Measurements from ENCODE around the gene DCHS1.
A peak's percentile ranks its signal among the peaks of the same experiment; 100 is the strongest.

The DCHS1 gene

DNA sequence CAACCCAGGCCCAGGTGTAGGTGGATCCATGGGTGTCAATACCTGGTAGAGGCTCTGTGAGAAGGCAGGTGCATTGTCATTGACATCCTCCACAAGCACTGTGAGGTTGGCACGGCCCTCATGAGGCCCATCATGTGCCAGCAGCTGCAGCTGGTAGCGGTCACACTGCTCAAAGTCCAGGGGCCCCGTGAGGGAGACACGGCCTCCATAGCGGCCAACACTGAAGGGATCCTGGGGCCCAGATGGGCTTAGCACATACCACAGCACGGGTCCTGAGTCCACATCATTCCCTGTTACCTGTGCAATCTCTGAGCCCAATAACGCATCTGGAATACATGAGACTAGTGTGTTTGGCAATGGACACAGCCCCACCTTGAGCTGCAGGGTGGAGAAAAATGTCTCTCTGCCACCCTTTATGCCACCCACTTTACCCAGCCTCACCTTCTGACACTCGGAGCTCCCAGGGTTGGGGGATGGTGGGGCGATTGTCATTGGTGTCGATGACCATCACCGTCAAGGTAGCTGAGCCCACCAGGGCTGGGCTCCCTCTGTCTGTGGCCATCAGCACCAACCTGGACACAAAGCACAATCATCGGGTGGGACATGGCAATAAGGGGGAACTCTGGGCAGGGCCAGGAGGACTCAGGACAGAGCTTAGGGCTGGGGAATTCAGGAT, 30.3 kb downstream of the DCHS1 start:
- DNase-seq: no peak

DNA sequence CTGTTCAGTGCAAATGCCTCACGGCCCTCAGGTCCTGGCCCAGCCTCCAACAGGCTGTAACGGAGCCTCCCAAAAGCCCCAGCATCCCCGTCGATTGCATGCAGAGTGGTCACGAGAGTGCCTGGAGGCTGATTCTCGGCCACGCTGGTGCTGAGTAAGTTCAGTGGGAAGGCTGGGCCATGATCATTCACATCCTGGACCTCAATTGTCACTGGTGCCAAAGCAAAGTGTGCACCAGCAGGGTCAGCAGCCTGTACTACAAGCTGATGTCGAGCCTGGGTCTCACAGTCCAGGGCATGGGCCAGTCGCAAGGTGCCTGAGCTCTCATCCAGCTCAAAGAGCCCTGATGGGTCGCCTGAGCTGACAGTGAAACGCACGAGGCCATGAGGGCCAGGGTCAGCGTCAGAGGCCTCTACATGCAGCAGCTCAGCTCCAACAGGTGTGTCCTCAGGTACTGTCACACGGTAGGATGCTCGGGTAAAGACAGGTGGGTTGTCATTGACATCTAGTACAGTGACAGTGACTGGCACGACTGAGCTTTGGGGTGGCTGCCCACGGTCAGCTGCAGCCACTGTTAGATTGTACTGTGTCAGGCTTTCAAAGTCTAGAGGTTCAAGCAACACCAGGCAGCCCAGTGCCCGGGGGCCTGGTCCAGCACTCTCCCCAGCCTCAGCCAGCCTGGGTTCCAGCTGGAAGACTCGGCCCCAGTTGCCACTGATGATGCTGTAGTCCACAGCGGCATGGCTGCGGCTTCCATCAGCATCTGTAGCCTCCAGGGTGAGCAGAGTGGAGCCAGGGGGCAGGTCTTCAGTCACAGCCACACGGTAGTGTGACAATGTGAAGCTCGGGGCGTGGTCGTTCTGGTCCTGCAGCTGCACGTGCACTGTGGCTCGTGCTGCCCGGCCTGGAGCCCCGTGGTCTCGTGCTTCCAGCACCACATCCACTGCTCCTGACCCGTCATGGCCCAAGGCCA, 31.9 kb downstream of the DCHS1 start:
- DNase-seq: no peak

DNA sequence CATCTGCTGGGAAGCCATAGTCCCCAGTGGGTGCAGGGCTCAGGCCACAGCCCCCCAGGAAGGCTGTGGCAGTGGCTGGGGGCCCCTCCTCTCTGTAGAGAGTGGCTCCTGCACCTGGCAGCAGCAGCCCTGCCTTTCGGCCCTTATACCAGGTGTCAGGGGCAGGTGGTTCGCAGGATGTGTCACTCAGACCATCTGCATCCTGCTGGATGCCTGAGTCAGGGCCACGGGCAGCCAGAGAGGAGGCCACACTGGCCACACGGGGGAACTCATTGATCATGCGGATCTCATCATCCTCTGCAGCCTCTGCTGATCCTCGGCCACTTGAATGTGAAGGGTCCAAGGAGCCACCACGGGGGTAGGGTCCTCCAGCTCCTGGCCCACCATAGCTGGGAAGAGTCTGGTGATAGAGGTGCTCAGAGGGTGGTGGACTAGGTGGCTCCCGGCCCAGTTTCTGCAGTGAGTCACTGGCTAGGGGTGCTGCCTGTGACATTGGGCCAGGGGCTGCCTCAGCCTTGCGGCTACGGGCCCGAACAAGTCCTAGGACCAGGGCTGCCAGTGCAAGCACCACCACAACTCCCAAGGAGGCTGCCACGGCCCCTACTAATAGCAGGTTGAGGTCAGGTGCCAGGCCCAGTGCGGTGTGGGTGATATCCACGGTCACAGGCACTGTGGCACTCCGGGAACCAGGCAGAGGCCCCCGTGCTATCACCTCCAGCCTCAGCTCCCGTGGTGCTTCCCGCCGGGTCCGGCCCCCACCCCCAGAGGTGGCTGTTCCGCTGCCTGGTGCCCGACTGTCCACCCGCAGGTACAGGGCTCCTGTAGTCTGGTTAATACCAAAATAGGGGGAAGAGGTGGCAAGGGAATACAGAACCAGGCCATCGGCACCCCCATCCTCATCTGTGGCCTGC, 33.1 kb downstream of the DCHS1 start:
- DNase-seq: no peak

DNA sequence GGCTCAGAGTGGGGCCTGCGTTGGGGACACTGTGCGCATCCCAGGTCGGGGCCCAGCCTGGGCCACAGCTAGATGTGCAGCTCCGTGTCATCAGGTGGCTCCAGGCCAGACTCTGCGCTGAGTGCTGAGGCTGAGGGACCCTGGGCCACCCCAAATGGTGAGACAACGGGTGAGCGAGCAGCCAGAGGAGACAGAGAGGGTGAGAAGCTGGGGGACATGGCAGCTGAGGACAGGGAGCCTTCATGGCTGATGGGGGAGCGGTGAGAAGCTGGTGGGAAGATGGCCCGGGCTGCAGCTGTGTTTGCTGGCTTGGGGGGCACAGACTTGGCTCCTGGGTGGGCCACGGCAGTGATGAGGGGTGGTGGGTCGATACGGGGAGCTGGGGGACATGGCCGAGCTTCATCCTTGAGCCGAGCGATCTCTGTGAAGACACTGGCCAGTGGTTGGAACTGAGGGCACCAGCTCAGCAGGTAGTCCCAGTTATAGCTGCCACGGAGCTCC, 33.8 kb downstream of the DCHS1 start:
- DNase-seq: no peak

DNA sequence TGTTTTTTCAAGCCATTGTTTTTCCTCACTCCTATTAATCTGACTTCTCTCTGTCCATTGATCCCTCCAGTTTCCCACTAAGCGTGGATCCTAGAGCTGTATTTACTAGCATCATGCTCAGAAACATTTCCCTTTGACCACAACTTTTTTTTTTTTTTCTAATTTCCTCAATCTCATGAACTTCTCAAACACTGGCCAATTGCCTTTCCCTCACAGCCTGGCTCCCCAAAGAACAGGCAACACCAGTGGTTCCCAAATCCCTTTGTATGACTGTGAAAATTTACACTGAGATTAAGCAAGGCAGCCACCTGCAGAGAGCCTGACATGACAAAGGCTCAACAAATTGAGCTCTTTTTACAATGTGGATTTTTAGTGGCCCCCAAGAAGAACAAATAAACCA, 35.0 kb downstream of the DCHS1 start:
- no peak for DNase-seq

DNA sequence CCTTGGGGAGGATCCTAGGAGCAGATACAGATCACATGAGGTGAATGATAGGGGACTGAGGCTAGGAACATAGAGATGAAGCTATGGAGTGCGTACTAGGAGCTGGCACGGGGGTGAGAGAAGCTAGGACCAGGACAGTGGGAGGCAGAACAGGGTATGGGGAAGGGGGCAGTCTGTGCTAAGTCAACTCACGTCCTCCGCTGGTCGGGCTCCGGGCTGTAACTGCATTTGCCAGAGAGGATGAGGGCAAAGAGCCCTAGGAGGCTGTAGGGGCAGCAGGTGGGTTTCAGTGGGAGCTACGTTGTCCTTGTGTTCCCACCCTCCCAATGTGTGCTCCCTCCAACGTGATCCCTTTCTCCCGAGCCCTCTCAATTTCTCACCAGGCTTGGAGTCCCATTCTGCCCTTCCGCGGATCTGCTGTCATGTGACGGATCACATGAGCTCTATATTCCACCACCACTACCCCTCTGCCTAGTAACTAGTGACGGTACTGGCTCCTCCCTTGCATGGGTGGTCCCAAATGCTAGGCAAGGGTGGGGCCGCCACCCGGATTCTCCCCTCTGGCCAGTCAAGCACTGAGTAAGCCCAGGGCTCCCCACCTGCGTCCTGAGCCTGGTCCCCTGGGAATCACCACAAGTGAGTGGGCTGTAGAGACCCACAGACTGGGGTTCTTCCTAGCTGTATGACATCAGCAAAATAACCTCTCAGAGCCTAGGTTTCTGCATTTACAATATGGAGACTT, 36.4 kb downstream of the DCHS1 start, which contains the start of gene TPP1:
Gene TPP1 (minus strand): TSS at position 419 of the 742 bp plus-strand sequence. CDS start 22 bp downstream, at position 397.
- DNase-seq: peak; percentile 92

DNA sequence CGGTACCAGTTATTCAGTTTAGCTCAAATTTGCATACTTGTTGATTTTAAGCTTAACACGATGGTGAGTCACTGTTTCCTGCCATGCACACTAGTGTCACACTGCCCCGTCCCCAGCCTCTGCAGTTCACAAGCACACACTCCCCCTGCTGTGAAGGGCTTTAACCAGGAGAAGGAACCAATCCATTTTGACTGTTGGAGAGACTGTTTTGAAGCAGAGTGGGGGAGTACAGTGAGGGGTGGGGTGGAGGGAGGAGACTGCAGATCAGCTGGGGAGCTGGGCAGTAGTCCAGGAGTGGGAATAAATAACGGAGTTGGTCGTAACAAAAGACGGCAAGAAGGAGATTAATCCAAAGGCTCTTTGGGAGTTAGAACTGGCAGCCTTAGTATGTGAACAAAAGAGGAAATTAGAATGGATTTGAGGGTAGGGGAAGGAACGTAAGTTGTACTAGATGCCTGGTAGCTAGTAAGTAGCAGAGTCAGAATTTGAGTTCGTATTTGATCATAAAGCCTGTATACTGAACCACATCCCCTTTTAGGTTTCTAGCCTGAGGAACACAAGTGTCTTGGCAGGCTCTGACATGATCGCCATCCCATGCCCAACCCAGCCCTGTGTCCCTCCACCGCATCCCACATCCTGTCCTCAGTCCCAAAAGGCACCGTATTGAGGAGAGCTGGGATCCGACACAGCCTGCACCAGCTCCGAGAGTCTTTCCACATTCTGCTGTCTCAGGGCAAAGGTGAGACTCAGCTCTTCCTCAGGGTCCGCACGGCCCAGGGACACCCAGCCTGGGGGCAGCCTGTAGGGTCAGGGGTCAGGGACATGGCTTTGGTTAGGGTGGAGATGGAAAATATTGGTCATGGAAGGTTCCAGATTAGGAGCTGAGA, 37.2 kb downstream of the DCHS1 start:
- DNase-seq: no peak

DNA sequence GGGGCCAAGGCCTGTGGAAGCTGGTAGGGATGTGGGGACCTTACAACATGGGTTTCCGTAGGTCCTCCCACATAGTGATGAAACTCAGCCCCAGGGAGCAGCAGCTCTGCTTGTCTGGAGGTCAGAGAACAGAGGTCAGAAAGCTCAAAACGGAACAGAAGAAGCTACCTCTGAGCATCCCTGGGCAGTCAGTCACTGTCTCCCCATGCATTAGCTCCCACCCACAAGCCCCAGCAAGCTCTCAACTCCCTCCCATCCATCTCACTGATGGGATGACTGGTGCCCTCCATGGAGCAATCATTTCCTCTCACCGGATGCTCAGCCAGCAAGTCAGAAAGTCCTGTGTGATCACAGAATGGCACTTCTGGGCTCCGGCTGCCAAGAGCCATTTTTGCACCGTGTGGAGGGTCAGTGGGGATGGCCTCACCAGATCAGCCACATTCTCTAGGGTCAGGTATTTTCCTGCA, 38.3 kb downstream of the DCHS1 start:
- DNase-seq: no peak

DNA sequence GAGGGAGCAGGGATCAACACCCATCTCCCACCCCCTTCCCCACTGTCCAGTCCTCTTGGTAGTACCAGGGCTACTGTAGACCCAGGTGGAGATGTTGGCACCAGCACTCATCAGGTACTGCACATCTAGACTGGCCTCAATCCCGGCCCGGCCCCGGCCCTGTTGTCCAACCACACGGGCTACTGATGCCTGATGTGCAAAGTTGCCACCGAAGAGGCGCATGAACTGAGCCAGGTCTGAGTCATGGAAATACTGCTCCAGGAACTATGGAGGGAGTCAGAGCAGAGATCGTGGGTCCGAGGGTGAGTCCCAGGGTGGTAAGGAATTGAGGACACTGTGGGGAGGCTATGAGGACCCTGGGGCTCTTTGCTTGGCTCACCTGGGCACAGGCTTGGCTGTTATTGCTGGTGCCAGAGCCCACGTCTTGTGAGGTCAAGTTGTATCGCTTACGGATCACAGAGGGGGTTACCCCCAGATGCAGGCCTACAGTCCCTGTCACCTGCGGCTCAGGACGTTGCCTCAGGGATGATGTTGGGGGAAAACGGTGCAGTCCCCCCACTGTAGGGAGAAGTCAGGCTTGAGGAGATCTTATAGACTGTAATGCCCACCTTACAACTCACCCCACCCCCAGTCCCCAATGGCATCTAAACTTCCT, 38.9 kb downstream of the DCHS1 start:
- no peak for DNase-seq

DNA sequence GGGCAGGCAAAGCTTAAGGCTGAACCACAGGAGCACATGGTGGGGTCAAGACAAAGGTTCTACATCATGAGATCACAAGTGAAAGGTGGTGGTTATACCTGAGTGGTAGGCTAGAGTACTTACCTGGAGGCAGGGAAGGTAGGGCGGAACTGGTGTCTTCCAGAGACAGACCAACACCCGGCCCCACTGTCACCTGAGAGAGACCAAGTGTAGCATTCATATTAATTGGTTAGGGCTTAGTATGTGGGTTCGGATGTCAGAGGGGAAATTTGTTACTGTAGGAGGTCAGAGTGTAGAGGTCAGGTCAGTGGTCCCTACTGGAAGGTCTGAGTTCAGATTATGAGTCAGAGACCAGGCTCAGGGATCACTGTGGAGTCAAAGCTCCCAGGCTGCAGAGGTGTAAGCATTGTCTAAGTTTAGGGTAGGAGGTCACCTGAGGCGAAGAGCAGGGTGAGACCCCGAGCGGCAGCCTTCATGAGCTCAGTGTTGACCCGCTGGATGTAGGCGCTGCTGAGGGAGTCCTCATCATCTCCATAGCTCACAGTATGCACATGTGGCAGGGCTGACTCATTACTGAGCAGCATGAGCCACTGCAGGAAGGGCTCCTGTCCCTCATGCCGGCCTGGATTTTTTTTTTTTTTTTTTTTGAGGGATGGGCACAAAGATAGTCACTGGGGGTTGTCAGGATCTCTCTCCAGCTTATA, 39.6 kb downstream of the DCHS1 start:
- no peak for DNase-seq

DNA sequence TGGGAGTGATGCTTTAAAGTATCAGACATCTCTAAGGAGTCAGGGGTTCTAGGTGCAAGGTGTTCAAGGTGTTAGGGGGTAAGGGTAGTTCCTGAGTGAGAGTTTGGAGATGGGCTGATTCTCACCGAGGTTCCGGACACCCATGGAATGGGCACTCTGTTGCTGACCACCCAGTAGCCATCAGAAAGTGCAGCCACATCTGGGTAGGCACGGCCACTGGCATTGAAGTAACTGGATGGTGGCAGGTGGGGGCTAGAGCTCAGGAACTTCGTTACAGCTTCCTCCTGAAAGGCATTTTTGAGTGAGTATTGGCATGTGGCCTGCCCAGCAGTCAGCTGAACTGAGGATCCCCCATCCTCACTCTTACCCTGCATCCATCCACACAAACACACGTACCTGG, 40.6 kb downstream of the DCHS1 start:
- no peak for DNase-seq

DNA sequence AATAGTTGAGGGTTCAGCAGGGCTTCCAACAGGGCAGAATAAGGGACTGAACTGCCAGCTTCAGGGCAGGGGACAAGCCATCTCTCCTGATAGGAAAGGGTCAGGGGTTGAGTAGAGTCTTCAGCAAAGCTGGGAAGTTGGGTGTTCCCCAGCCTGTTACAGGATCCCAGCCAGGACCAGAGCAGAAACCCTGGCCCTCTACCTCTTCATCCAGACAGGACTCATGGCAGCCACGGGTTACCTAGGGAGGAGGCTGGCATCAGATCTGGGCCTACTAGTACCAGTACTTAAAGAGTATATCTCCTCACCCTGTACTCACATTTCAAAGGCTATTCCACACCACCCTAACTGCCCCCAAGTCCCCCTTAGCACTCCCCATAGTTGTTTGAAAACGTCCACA, 41.2 kb downstream of the DCHS1 start:
- no peak for DNase-seq

DNA sequence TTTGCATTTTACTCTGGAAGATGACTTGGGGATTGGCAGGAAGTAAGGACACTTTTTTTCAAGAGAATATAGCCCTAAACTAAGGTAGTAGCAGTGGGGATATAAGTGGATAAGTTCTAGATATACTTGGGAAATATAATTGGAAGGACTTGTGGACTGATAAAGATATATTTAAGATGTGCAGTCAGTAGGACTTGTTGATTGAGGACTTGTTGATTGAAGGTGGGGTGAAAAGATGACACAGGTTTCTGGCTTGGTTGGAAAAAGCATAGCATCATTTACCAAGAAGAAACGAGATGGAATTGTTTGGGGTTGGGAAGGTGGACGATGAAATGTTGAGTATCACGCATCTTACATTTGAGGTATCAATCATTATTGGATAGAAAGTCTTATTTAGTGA, 42.1 kb downstream of the DCHS1 start:
- no peak for DNase-seq

DNA sequence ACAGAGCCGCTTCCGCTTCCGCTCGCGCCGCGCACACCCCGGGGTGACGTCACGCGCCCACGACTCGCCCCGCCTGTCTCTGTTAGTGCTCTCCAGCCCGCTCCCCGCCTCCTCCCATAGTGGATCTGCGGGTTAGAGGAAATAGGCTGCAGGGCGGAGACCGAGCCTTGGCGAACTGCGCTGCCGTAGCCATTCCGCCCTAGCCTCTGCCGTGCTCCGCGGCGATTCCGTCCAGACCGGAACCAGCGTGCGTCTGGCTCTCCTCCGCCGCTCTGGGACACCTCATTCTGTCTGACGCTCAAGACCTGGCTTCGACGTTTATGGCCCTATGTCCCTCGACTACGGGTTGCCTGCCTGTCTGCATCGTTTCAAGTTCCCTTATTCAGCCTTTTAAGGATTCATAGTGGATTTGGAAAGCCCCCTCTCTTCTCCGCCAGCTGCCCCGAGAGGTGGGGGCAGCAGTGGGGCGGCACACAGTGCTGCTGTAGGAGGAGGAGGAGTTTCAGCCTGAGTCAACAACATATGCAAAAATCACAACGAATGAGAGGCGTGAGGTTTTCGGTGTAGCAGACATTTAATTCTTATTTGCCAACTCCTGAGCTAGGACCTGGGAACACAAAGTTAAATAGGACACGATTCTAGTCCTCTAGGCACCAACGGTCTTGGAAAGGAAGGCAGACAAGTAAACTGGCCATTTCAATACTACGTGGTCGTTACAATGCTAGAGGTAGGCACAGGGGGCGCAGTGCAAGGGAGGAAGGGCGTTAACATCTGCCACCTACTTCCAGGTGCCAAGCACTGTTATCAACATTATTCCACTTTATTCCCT, 43.2 kb downstream of the DCHS1 start, which contains the start of gene TAF10:
Gene TAF10 (minus strand): TSS at position 4 of the 829 bp plus-strand sequence. CDS start 27 bp downstream, outside the sequence.
- DNase-seq: peak; percentile 93

DNA sequence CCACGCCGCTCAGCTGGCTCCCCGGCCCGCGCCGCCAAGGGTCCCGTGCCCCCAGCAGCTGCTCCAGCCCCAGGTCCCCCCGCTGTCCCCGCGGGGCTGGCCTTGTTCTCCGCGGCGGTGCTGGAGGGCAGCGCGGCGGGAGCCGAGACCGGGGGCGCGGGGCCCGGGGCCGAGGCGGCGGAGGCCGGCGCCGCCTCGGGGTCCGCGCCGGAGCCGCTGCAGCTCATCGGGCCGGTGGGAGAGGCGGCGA, 43.7 kb downstream of the DCHS1 start:
- DNase-seq: no peak

DNA sequence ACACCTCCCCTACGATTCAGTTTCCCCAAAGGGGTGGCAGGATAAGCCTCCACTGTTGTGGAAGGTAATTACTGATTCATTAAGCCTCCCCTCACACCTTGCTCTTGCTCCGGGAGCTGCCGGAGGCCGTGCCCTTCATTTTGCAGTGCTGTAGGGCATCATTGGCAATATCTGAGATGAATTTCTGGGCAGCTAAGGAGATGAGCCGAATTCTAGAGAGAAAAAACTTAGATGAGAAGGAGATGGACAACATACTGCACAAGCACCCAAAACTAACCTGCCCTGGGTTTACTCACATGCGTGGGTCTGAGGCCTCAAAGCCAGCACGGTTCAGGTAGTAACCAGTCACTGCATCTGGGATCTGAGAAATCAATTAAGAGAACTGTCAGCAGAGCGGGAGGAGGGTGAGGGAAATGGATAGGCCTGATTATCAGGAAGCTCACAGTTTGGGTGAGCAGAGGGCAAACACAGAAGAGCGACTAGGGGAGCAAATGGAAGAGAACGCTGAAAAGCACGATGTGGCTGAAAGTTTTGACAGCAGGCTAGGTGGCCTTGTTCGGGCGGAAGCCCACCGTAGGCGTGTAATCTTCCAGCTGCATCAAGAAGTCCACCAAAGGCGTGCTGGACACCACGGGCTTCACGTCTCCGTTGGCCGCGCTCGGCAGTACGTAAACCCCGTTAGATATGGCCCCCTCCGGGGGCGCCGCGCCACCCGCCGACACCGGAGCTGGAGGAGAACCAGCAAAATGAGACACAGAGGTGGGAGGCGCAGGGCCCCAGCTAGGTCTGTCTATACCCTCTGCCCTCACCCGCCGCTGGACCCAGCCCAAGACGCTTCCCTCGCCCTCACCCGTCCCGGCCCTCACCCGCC, 44.3 kb downstream of the DCHS1 start:
- no peak for DNase-seq

DNA sequence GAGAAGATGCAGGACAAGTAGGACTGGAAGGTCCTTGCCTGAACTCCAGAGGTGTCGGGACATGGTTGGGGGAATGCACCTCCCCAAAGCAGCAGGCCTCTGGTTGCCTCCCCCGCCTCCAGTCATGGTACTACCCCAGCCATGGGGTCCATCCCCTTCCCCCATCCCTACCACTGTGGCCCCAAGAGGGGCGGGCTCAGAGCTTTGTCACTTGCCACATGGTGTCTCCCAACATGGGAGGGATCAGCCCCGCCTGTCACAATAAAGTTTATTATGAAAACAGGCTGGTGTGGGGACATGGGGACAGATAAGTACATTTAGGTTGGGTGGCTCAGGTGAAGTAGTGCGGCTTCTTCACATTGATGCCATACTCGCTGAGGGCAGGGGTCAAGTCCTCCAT, 45.0 kb downstream of the DCHS1 start:
- DNase-seq: no peak

DNA sequence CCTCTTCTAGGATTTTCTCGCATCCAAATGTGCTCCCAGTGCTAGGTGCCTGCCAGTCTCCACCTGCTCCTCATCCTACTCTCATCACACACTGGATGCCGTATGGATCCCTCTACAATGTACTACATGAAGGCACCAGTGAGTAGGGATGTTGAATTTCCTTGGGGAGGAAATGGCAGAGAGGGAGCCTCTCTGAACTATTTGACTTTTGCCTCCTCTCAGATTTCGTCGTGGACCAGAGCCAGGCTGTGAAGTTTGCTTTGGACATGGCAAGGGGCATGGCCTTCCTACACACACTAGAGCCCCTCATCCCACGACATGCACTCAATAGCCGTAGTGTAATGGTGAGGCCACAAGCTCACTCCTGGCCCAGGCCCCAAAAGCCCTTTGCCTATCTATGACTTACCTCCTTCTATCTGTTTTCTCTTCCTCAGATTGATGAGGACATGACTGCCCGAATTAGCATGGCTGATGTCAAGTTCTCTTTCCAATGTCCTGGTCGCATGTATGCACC, 46.0 kb downstream of the DCHS1 start:
- no peak for DNase-seq
